Glutamatergic neuron (in vitro differentiated cells): ENCODE results near the gene PTPRJ. TPM values are rescaled to one million over a fixed set of nuclear protein-coding genes. Genes with fewer than 3 reads are reported as not detected.

ENCODE experiments used
- DNase-seq: peaks from one replicate; pipeline ENCODE4 v3.0.0; 2022
- H3K27ac Mint-ChIP-seq: one replicate; pipeline ENCODE4 v1.8.0; 2020; ENCODE audit warnings: mild to moderate bottlenecking, mixed read lengths, inconsistent platforms; ENCODE audit not compliant: unreplicated experiment
- H3K27me3 Mint-ChIP-seq: one replicate; pipeline ENCODE4 v1.8.0; 2020; ENCODE audit warnings: mild to moderate bottlenecking, moderate library complexity, mixed read lengths, inconsistent platforms; ENCODE audit not compliant: unreplicated experiment
- H3K36me3 Mint-ChIP-seq: one replicate; pipeline ENCODE4 v1.8.0; 2020; ENCODE audit warnings: mild to moderate bottlenecking, mixed read lengths, inconsistent platforms; ENCODE audit not compliant: unreplicated experiment
- H3K4me1 Mint-ChIP-seq: one replicate; pipeline ENCODE4 v1.8.0; 2020; ENCODE audit warnings: mild to moderate bottlenecking, low read depth, mixed read lengths, inconsistent platforms; ENCODE audit not compliant: unreplicated experiment
- H3K4me3 Mint-ChIP-seq: one replicate; pipeline ENCODE4 v1.8.0; 2020; ENCODE audit warnings: mild to moderate bottlenecking, mixed read lengths, inconsistent platforms; ENCODE audit not compliant: unreplicated experiment
- H3K9me3 Mint-ChIP-seq: one replicate; pipeline ENCODE4 v1.8.0; 2020; ENCODE audit warnings: mild to moderate bottlenecking, moderate library complexity, mixed read lengths, inconsistent platforms; ENCODE audit not compliant: unreplicated experiment
- CTCF ChIP-seq: fragments of 200-600 bp; sonication (generic); IDR thresholded peaks from one replicate; pipeline ENCODE4 v1.5.0; 2021; ENCODE audit not compliant: partially characterized antibody, unreplicated experiment
- total RNA-seq: library from RNA; stranded (reverse); fragmentation: NEBNext Ultra II Directional; extraction: Animal tissue kit (Norgen Biotek cat#: 25700); gene quantifications from one replicate; pipeline ENCODE4 v1.2.1, GENCODE V29; 2021; ENCODE audit not compliant: unreplicated experiment

The PTPRJ gene
- total RNA-seq, 1 donor from 2014 or later: 2.4 TPM

GRCh38 chr11:48031602-48032001, 51.2 kb downstream of the PTPRJ start:
- DNase-seq: no peak
- Mint-ChIP-seq H3K4me3 (no peak overlapping the region), H3K4me1 (peaks cover 4% of the 10 kb centered on the region), H3K9me3 (no peaks in the 10 kb centered on the region), H3K36me3 (no peaks in the 10 kb centered on the region), H3K27ac (no peak overlapping the region), H3K27me3 (peaks cover 3% of the 10 kb centered on the region)
- TF ChIP-seq CTCF: no peak

GRCh38 chr11:48032721-48033120, 52.4 kb downstream of the PTPRJ start:
- H3K36me3 Mint-ChIP-seq: no peaks in the 10 kb centered on the region
- no peak for TF ChIP-seq CTCF
- H3K27me3 Mint-ChIP-seq: peaks cover 3% of the 10 kb centered on the region
- H3K4me3 Mint-ChIP-seq: no peak overlapping the region
- DNase-seq: no peak
- no peak overlapping the region for H3K27ac Mint-ChIP-seq
- H3K9me3 Mint-ChIP-seq: no peaks in the 10 kb centered on the region
- peaks cover 4% of the 10 kb centered on the region for H3K4me1 Mint-ChIP-seq

- Mint-ChIP-seq H3K4me1 (peaks cover 4% of the 10 kb centered on the region), H3K27me3 (peaks cover 3% of the 10 kb centered on the region), H3K27ac (no peak overlapping the region), H3K36me3 (no peaks in the 10 kb centered on the region), H3K9me3 (no peaks in the 10 kb centered on the region), H3K4me3 (no peak overlapping the region)
- no peak for TF ChIP-seq CTCF
- DNase-seq: no peak
Measured at GRCh38 chr11:48033918-48034341, 53.6 kb downstream of the PTPRJ start.

- Mint-ChIP-seq H3K36me3 (no peaks in the 10 kb centered on the region), H3K4me1 (peaks cover 4% of the 10 kb centered on the region), H3K9me3 (no peaks in the 10 kb centered on the region), H3K27me3 (peaks cover 2% of the 10 kb centered on the region), H3K27ac (no peak overlapping the region), H3K4me3 (no peak overlapping the region)
- TF ChIP-seq CTCF: no peak
- no peak for DNase-seq
Measured at GRCh38 chr11:48034926-48035871, 54.8 kb downstream of the PTPRJ start.

- Mint-ChIP-seq H3K36me3 (no peaks in the 10 kb centered on the region), H3K4me1 (peaks cover 4% of the 10 kb centered on the region), H3K9me3 (no peaks in the 10 kb centered on the region), H3K4me3 (no peak overlapping the region), H3K27ac (no peak overlapping the region), H3K27me3 (peaks cover 3% of the 10 kb centered on the region)
- no peak for DNase-seq
- TF ChIP-seq CTCF: no peak
Measured at GRCh38 chr11:48036011-48036410, 55.7 kb downstream of the PTPRJ start.
